SU-DHL-6 (cell line): ENCODE data around the gene TEX264.

Experiments used
- H2AFZ ChIP-seq: fragments of 200-600 bp; sonication (generic); 2 replicates; pipeline ENCODE4 v1.6.1; 2014; ENCODE audit warnings: low read depth, mild to moderate bottlenecking, moderate library complexity, mixed read lengths, antibody characterized with exemption, low read length; ENCODE audit not compliant: severe bottlenecking
- H3F3A ChIP-seq: fragments of 200-600 bp; shearing (Covaris generic); 2 replicates; pipeline ENCODE4 v1.6.0; 2016; ENCODE audit warnings: antibody characterized with exemption, mild to moderate bottlenecking; ENCODE audit not compliant: insufficient read depth
- H3K27ac ChIP-seq: fragments of 200-600 bp; sonication (generic); 2 replicates; pipeline ENCODE4 v1.5.1; 2016; ENCODE audit warnings: low read depth, mild to moderate bottlenecking, low read length, moderate library complexity, mixed read lengths
- H3K27me3 ChIP-seq: fragments of 200-600 bp; sonication (generic), shearing (Covaris generic); 2 replicates; pipeline ENCODE4 v1.6.0; 2014; ENCODE audit warnings: mild to moderate bottlenecking, low read length
- H3K36me3 ChIP-seq: fragments of 200-600 bp; sonication (generic); 2 replicates; pipeline ENCODE4 v1.6.1; 2014; ENCODE audit warnings: mild to moderate bottlenecking, low read length, mixed read lengths
- H3K4me2 ChIP-seq: fragments of 300-600, 200-600 bp; shearing (Covaris generic), sonication (generic); 2 replicates; pipeline ENCODE4 v1.6.0; 2014; ENCODE audit warnings: low read length, low read depth, mild to moderate bottlenecking; ENCODE audit not compliant: poor library complexity, severe bottlenecking
- H3K4me3 ChIP-seq: fragments of 200-600 bp; sonication (generic); 2 replicates; pipeline ENCODE4 v1.5.1; 2014; ENCODE audit warnings: antibody characterized with exemption, low read length, mild to moderate bottlenecking, mixed read lengths; ENCODE audit not compliant: insufficient read depth, poor library complexity, severe bottlenecking
- H3K79me2 ChIP-seq: fragments of 200-600 bp; sonication (generic); 2 replicates; pipeline ENCODE4 v1.6.1; 2014; ENCODE audit warnings: mild to moderate bottlenecking, low read length, moderate library complexity; ENCODE audit not compliant: insufficient read depth
- H3K9ac ChIP-seq: fragments of 200-600 bp; sonication (generic); 2 replicates; pipeline ENCODE4 v1.7.0; 2014; ENCODE audit warnings: mild to moderate bottlenecking, low read length
- H3K9me2 ChIP-seq: fragments of 200-600 bp; sonication (generic); replicated peaks from 2 replicates; pipeline ENCODE4 v1.6.1; 2014; ENCODE audit warnings: low read length; ENCODE audit not compliant: insufficient read depth
- H3K9me3 ChIP-seq: fragments of 200-600 bp; sonication (generic); 2 replicates; pipeline ENCODE4 v1.6.1; 2014; ENCODE audit warnings: low read length, mixed read lengths; ENCODE audit not compliant: insufficient read depth
- H4K20me1 ChIP-seq: fragments of 200-600 bp; sonication (generic); 2 replicates; pipeline ENCODE4 v1.6.1; 2014; ENCODE audit warnings: low read depth, mild to moderate bottlenecking, antibody characterized with exemption, low read length, moderate library complexity, mixed read lengths
- CTCF ChIP-seq: fragments of 200-600 bp; sonication (generic); IDR thresholded peaks from one replicate; pipeline ENCODE4 v1.5.1; 2017; ENCODE audit warnings: antibody characterized with exemption, mild to moderate bottlenecking, low read length, moderate library complexity; ENCODE audit not compliant: insufficient read depth, poor library complexity, severe bottlenecking
- EZH2phosphoT487 ChIP-seq: fragments of 200-600 bp; sonication (generic), shearing (Covaris generic); conservative IDR thresholded peaks from 2 replicates; pipeline ENCODE4 v1.6.1; 2018; ENCODE audit warnings: mild to moderate bottlenecking, antibody characterized with exemption, low read length, moderate library complexity, mixed read lengths

TEX264 gene

DNA sequence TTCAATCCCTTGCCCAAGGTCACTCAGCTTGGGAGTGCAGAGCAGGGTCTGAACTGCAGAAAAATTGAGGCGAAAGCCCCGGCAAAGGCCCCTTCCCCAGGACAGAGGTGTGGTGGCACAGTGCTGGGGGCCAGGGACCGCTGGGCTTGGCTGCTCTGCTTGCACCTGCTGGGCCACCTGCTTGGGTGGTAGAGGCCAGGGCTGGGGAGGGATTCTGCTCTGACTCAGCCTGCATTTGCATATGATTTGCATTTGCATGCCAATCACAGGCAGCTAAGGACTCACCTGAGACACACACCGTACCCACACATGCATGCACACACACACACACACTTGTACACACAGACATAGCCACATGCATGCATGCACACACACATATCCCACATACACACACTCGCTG, 45.8 kb downstream of the TEX264 start:
- no peaks in the 10 kb centered on the region for H3K9me3 ChIP-seq
- no peak overlapping the region for H3K4me3 ChIP-seq
- no peaks in the 10 kb centered on the region for H3K79me2 ChIP-seq
- no peak overlapping the region for H2AFZ ChIP-seq
- no peaks in the 10 kb centered on the region for H3K27me3 ChIP-seq
- no peak overlapping the region for H3K9ac ChIP-seq
- no peak overlapping the region for H3K4me2 ChIP-seq
- TF ChIP-seq EZH2phosphoT487 (no peak), CTCF (no peak)
- no peaks in the 10 kb centered on the region for H3F3A ChIP-seq
- H3K9me2 ChIP-seq, result no peaks in the 10 kb centered on the region
- no peaks in the 10 kb centered on the region for H4K20me1 ChIP-seq
- H3K27ac ChIP-seq, result no peak overlapping the region
- H3K36me3 ChIP-seq, result no peaks in the 10 kb centered on the region

- Histone ChIP-seq H2AFZ (no peak overlapping the region), H3K36me3 (no peaks in the 10 kb centered on the region), H3K27ac (no peak overlapping the region), H3K79me2 (no peaks in the 10 kb centered on the region), H3K4me3 (no peak overlapping the region), H3K9me3 (no peaks in the 10 kb centered on the region), H3K9ac (no peak overlapping the region), H3K4me2 (no peak overlapping the region), H3F3A (no peaks in the 10 kb centered on the region), H4K20me1 (no peaks in the 10 kb centered on the region), H3K9me2 (no peaks in the 10 kb centered on the region), H3K27me3 (no peaks in the 10 kb centered on the region)
- TF ChIP-seq CTCF (no peak), EZH2phosphoT487 (no peak)
These were observed 46.4 kb downstream of the TEX264 start for GRCh38 chr3:51717446-51717845.

DNA sequence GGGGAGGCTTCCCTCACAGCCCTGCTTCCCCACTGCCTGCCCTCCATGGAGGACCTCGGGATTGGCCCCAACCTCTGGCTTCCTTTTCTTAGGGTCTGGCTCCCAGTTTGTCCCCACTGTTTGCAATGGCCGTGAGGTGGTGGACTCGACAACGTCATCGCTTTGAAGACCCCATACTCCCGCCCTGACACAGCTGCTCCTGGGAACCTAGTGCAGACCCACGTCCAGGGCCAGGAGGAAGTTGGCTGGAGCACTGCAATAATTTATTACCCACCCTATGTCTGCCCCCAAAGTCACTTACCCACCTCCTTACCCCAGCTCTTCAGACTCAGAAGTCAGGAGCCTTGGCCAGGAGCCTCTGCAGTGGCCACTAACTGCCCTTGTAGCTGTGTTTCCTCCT, 46.9 kb downstream of the TEX264 start:
- Histone ChIP-seq H3K9ac (no peak overlapping the region), H3K9me2 (no peaks in the 10 kb centered on the region), H4K20me1 (no peaks in the 10 kb centered on the region), H3K4me3 (no peak overlapping the region), H2AFZ (no peak overlapping the region), H3K27ac (no peak overlapping the region), H3K4me2 (no peak overlapping the region), H3K9me3 (no peaks in the 10 kb centered on the region), H3K36me3 (no peaks in the 10 kb centered on the region), H3K79me2 (no peaks in the 10 kb centered on the region), H3K27me3 (no peaks in the 10 kb centered on the region), H3F3A (no peaks in the 10 kb centered on the region)
- TF ChIP-seq EZH2phosphoT487 (no peak), CTCF (no peak)
